CD4-positive, alpha-beta T cell treated with Interleukin-4 for 1 hour (primary cell): ENCODE data around the gene CYRIA.
A peak's percentile ranks its signal among the peaks of the same experiment; 100 is the strongest.

Source experiments
- DNase-seq, 2 donors: peaks; one replicate each; pipeline ENCODE4 v3.0.0-alpha.2; 2020 to 2022

CYRIA gene

DNA sequence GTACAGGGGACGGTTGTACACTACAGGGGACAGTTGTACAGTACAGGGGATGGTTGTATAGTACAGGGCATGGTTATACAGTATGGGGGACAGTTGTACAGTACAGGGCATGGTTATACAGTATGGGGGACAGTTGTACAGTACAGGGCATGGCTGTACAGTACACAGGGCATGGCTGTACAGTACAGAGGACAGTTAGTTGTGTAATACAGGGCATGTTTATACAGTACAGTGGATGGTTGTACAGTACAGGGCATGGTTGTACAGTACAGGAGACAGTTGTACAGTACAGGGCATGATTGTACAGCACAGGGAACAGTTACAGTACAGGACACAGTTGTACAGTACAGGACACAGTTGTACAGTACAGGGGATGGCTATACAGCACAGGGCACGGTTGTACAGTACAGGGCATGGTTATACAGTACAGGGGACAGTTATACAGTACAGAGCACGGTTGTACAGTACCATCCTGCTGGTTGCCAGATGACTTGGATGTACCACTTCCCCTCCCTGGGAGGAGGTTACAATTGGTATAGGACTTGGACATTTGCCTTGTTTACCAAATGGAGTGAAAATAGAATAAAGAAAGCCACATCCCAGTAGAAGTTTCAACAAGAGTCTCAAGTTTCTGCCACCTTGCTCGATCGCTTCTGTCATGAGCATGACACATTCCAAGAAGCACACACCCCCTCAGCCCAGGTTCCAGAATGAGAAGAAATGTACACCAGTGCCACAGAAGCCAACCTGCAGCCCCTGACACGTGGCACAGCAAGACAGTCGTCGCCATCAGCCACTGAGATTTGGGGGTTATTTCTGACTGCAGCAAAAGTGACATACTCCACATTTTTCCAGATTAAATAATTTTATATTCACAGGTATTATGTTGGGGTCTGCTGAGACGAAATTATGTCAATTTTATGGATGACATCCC lies 16.0 kb downstream of the CYRIA start:
- no peak for DNase-seq

DNA sequence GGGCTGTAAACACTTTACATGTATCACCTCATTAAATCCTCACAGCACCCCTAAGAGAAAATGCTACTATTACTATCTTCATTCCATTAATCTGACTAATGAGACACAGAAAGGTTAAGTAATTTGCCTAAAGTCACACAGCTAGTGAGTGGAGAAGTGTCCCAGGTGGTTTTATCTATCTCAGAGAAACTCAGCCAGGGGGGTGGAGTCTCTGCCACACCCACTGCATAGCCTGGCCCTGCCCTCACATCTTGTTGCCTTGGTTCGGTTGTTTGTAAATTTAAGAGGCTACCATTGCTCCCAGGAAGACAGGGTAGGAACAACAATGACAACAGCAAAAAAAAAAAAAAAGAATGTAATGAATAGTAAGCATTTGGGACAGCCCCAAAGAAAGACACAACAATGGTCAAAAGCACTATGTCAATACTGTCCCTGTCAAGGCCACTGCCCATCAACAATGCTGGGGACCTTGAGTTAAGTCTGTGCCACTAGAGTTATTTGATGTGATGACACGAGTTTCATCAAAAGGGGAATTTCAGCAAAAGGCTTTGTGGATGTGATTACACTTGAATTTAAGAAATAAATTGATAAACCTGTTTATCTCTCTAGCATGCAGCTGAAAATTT lies 17.5 kb downstream of the CYRIA start:
- no peak for DNase-seq

DNA sequence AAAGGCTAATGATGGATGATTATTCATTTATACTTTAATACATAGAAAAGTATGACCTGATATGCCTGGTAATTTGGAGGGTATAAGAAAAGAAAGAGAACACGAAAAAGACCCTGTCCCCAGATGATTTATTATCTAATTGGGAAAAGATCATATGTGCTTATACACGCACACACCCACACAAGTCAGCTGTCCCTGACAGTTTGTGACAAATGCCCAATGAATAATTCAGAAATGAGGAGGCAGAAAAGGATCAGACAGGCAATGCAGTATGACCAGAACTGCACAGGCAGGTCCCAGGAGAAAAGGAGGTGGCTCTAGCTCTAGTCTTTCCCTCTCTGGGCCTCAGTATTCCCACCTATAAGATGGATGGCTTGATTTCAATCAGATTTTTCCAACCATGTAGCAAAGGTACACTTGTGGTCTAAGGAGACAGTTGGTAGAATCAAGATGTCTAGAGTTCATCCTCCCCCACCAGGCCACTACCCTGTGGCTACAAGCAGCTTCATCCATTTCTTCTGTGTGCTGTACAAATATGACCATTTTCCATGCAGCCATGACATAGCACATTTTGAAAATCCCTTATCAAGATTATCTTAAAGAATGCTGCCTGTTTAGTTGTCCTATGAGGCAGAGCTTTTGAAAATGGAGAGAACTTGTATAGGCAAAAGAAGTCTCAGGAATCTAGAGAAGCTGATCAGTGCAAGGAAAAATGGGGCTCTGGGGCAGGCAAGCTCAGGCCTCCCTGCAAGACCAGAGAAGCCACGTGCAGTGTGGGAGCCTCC lies 19.7 kb downstream of the CYRIA start:
- DNase-seq = no peak

DNA sequence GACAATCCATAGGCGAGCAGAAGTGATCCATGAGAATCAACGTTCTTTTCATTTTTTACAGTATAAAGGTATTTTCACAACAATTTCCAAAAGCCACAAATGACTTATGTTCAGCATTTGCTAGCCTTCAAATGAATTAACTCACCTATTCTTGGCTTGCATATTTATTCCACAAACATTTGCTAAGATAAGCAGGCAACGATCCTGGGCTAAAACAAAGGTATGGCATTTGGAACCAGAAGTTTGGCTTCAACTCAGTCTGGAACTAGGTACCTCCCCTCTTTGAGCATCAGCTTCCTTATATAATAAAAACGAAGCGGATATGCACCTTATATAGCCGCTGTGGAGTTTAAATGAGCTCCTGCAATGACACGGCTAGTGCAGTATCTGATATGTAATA lies 20.5 kb downstream of the CYRIA start:
- DNase-seq = no peak

DNA sequence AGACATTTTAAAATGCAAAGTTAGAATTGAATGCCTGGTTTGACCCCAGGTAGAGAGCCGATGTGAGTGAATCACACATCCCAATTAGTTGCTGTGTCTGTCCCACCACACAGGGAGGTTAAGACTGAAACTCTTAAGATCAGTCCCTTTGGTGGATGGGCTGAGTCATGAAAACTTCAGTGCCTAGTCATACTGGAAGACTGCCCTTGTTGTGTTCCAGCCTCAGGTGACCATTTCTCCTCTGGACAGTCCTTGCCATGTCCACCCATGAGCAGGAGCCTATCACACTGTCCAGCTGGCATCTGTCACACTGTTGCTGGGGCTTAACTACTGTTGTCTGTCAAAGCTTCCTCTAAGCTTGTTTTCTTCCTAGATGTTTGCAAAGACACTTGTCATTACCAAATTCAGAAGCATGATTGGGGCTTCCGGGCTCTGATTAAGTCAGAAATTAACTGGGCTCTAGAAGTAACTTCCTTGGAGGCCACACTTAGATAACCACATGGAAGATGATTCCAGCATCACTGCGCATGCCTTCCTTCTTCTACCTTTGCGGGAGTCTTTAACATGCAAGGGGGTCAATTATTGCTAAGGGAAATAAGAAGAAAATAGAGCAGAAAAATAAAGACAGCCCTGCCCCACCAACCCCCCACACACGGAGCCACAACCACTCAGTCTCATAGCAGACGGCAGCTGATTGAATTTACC lies 21.3 kb downstream of the CYRIA start:
- peak in 1 of 2 donors; percentile 7 for DNase-seq

DNA sequence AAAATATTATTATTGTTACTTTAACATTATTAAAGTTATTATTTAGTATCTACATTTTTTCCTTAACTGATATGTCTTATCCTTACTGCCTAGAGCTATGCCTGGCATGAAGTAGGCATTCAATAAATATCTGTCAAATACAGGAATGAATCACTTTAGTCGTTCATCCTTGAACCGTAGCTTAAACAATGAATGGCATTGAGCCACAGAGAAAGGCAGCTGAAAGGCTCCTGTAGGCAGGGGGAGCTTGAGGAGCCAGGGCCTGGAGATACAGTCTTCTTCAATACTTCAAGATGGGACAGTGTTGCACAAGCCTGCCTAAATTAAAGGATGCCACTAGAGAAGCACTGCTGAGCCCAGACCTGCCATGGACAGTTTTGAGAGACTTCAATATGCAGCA lies 22.5 kb downstream of the CYRIA start:
- no peak for DNase-seq

DNA sequence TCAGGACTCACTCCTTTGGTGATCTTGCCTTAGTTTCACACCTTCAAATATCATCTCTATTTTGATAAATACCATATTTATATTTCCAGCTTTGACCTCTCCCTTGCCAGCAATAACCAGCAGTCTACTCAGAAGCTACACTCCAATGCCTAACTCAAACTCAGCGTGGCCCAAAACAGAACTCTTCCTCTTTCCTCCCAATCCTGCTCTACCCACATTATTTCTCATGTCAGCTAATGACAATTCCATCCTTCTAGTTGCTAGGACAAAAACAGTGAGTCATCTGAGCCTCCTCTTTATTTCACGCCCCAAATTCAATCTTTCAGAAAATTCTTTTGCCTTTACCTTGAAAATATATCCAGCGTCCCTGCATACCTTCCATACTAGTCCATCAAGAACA lies 23.5 kb downstream of the CYRIA start:
- no peak for DNase-seq

DNA sequence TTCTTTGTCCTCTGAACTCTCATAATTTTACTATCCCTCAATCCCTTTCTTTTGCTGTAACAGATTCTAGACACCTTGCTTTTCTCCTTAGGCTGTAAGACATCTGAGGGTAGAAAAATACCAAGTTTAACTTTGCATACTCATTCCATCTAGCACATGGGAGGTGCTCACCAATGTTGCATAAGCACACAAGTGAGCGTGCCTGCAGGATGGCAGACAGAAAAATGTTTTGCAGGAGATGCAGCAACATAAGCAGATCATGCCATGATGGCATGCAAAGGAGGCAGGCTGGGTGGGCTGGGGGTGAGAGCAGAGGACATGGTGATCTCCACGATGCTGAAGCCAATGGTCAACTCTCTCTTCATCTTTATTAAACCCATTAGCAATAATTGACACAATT lies 24.1 kb downstream of the CYRIA start:
- no peak for DNase-seq

DNA sequence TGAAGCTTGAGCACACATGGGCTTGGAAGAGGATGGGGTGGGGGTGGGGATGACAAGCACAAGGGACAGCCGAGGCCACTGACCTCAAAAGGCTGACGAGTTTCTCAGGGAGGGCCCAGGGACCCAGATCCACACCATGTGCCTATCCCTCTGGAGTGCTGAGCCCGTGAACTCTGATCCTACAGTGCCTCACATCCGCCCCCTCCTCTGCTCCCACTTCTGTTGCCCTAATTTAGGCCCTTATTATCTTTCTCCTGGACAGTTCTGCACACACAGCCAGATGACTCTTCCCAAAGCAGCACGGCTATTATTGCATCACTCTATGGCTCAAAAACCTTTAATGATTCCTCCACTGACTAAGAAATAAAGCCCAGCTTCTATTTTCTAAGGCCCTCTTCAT lies 24.8 kb downstream of the CYRIA start:
- no peak for DNase-seq

DNA sequence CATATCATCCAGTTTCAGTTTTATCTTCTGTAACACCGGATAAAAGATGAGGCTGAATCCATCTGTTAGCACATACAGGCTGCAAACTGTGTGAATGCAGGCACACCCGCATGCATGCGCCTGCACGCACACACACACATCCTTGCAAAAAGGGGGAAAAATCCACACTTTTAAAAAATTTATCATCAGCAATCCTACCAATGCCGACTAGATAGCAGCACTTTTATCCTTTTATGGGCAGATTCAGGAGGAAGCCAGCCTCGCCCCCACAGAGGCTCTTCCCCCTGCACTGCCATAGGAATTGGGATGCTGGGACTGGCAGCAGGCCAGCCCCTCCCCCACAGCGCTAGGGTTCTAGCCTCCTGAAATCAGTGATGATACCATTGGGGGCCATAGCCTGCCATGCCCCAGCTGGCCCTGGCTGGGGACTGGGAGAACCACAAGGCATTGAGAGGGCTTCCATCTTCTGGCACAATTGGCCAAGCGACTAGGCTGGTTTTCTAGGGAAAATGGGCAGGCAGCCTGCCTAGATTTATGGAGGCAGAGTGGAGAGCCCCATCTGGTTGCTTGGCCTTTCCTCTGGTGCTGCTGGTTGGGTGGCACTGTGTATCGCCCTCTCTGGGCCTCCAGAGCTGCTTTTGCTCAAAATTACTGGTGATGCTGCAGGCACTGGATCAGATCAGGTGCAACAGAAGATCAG lies 25.5 kb downstream of the CYRIA start:
- DNase-seq = peak in 1 of 2 donors; percentile 6

DNA sequence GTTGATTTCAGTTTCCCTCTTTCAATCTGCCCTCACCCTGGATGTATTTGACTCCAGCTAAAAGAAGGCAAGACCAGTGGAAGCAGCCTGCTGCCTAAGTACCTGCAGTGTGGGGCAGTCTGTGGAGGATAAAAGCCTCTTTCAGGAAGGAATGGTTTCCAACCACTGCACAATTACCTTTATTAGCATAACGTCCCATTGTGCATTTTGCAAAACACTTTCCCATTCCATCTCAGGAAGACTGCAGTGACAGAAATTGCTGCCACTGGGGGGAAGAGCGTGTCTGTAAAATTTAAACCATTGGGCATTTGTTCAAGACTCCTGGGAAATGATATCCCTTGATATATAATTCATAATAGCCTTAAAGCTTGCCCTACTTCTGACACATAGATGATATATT lies 26.2 kb downstream of the CYRIA start:
- no peak for DNase-seq

DNA sequence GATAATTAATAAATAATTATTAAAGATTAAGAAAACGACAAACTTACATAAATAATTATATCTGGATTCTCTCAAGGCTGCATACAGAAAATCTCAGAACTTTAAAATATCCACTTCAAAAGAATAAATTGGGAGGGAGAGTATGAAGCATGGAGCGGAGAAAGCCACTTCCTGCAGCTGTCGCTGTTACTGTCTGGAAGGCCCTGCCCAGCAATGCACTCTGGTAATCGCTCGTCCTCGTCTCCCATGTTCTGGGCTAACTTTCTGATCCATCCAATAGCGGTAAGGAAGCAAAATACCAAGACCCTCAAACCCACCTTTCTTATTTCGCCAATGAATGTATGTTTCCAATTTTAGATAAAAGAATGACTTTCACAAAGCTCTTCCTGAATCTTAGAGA lies 26.7 kb downstream of the CYRIA start:
- no peak for DNase-seq

DNA sequence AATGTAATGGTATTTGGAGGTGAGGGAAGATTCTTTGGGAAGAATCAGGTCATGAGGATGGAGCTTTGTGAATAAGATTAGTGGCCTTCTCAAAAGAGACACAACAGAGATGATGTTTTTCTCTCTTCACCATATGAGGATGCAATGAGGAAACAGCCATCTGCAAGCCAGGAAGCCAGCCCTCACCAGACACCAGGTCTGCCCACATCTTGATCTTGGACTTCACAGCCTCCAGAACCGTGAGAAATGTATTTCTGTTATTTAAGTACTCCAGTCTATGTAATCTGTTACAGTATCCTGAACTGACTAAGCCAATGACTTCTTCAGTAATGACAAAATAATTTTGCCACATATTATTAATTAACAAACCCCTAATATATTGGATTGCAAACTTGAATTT lies 28.3 kb downstream of the CYRIA start:
- DNase-seq = no peak

DNA sequence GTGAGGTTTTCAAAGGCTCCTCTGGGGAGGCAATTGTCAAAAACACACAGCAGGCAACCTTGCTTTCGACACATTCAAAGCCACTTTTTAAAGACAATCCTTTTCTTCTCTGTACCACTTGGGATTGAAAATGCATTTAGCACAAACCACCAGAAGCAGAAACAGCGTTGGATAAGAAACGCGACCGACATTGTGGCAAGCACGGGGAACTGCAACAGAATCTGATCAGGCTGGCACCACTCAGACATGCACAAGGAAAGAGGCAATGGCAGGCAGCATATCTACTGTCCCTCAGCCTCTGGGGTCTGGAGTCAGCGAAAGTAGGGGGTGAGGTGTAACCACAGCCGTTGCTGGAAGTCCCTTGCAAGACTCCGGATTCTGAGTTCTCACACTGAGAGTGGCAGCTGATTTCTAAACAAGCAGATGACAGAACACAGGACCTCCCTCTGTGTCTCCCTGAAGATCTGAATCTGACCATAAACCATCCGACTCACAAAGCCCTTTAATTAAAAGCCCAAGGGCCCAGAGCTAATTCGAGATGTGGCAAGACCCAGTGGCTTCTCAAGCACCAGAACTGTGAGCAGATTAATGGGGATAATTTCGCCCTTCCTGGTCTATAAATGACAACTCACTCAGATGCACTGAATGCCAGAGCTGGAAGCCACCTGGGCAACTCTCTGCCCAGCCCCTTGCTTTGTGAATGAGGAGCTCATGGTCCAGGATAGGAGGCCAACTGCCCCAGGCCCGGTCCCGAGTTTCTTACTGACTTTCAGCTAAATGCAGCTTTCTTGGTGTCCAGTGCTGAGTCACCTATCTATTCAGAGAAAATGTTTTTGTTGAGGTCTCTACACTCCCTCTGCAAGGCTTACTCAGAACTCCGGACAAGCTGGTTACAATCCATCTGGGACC lies 29.6 kb downstream of the CYRIA start:
- no peak for DNase-seq

DNA sequence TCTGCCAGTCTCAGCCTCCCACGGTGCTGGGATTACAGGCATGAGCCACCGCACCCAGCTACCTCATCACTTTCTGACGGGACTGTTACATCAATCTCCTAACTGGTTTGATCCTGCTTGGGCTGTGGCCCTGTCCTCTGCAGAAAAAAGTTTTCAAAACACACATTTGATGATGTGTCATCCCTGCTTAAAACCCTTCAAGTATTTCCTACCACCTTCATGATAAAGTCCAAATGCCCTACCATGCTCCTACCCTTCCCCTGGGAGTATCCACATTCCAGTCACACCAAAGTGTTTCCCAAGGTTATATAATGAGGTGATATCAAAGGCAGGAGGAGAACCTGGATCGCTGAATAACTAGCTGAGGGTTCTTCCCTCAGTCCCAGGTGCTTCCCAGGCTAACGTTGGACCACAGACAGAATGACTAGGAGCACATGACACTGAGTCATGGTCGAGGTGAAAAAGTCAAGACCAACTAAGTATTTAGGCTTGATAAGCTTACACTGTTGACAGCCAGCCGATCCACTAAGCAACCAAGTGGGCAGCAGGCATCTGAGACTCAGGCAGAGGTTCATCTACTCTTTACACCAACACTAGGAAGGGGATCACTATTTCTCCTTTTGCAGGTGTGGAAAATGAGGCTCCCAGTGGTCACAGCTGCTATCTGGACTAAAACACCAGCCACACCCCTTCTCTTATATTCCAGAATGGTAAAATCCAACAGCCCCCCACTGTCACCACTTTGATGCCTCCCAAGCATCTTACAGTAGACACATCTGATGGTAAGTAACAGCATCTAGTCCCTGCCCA lies 31.8 kb downstream of the CYRIA start:
- DNase-seq = peak in 1 of 2 donors; percentile 26

DNA sequence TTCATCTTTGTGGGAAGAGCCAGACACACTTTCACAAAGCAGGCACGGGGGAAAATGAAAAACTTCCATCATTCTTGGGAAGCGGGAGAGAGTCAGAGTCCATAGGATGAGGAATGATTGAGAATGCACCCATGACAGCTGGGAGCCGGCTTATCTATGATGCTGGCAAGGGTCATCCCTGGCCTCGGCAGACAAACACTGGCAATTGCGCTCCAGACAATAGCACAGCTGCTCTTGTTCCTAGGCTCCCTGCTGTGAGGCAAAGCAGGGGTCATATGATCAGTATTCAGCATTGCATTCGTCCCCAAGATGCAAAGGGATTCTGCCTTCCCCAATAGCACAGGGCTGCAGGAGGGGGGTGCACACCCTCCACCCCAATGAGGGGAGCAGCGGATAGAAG lies 33.0 kb downstream of the CYRIA start:
- no peak for DNase-seq

DNA sequence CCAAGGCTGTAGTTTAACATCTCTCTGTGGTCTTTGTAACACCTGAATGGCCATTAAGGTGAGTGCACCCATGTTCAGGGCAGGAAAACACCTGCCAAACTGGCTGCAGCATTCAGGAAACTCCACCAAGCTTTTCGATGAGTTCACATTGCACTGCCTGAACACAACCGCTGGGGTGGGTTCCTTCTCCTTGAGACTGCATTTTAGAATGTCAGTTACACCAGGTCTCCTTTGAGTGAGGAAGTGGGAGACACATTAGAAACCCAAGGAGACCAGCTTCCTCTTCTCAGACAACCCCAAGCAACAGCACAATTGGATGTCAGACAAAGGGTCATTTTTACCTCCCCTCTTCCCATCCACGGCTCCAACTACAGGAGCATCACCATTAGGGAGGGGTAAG lies 35.2 kb downstream of the CYRIA start:
- DNase-seq = peak in 1 of 2 donors; percentile 47

DNA sequence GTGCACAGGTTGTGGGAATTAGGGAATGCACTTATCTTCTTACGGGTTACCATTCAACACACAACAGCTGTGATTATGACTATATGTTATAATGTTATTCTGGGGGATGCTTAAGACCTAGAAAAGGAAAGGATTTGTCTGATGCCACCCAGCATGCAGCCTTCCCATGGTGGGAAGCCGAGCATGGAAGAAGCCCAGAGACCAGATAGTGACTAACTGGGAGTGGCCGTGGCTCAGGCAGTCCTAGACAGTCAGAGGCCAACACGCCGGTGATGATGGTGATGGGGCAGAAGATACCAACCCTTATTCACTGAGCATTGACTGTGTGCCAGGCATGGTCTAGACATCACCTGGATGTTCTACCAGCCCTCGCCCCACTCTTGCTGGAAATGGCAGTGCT lies 35.9 kb downstream of the CYRIA start:
- DNase-seq = no peak

DNA sequence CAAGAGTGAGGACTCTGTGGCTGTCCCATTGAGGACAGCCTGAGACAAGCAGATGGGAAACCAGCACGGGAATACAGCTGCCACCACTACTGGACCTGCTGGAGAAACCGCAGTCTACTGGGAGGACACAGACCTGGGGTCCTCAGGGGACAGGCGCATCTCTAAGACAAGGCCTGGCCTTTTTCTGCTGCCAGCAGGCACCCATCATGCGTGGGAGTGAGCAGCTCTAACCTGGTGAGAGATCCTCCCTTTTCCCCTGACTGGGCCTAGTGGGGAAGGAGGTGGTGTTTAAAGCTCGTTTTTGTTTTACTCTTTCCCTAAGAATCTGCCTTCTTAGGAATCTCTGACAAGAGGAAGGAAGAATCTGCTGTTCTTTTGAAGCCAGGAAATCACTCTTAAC lies 36.6 kb downstream of the CYRIA start:
- DNase-seq = no peak

DNA sequence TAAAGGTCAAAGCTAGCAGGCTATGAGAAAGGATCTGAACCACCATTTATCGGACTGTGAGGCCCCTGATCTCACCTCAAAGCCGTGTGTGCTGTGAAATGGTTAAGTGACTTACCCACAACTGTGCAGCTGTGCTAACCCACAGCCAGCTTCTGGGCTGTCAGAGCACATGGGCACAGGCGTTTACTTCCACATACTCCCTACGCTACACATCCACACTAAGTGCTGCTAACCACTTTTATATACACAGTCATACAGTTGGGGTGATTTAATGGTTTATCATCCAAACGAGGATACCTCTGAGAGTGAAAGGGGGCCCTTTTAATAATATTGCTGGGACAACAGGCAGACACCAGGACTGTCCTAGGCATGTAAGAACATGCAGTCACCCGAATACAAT lies 37.3 kb downstream of the CYRIA start:
- DNase-seq = no peak
